GM20431 (cell line): ENCODE results near the gene SATB1.
"Not testable (repeated sequence)": the region's sequence is repeated elsewhere in the genome, so short reads cannot be mapped to it uniquely, and the experiment has no call there.

Experiments
- in situ Hi-C: fragments of 300-500 bp; cut with MseI, MboI; formaldehyde crosslinking; loops from one replicate; pipeline ENCODE4 v1.15.0; 2020; ENCODE audit warnings: low sequenced_read_pairs; ENCODE audit not compliant: unreplicated experiment

SATB1 gene

GRCh38 chr3:18424729-18425640, at the start of gene SATB1:
SATB1 (minus strand) TSS chr3:18425339; CDS start chr3:18420967, 4,372 bp downstream.
- in situ Hi-C loops, result no loop called here

GRCh38 chr3:18474202-18474601, 49.1 kb upstream of the SATB1 start:
- in situ Hi-C loops, result no loop called here

- in situ Hi-C loops, result no loop called here
Observed at GRCh38 chr3:18469775-18470174, 44.6 kb upstream of the SATB1 start.

GRCh38 chr3:18466136-18466535, 41.0 kb upstream of the SATB1 start:
- in situ Hi-C loops, result no loop called here

- in situ Hi-C loops, result no loop called here
Observed at GRCh38 chr3:18454766-18455165, 29.6 kb upstream of the SATB1 start.

- in situ Hi-C loops, result not testable (repeated sequence)
Observed at GRCh38 chr3:18449618-18450017, 24.5 kb upstream of the SATB1 start.

GRCh38 chr3:18447720-18448119, 22.6 kb upstream of the SATB1 start:
- in situ Hi-C loops, result no loop called here

GRCh38 chr3:18446149-18446825, 21.1 kb upstream of the SATB1 start:
- in situ Hi-C loops, result no loop called here

- in situ Hi-C loops, result no loop called here
Observed at GRCh38 chr3:18445401-18446148, 20.4 kb upstream of the SATB1 start.

- in situ Hi-C loops, result no loop called here
Observed at GRCh38 chr3:18444595-18445400, 19.7 kb upstream of the SATB1 start.

- in situ Hi-C loops, result no loop called here
Observed at GRCh38 chr3:18443665-18444594, 18.8 kb upstream of the SATB1 start.

GRCh38 chr3:18442756-18443664, 17.9 kb upstream of the SATB1 start:
- in situ Hi-C loops, result no loop called here

GRCh38 chr3:18441551-18441950, 16.4 kb upstream of the SATB1 start:
- in situ Hi-C loops, result no loop called here

- in situ Hi-C loops, result no loop called here
Observed at GRCh38 chr3:18440066-18440722, 15.1 kb upstream of the SATB1 start.

- in situ Hi-C loops, result no loop called here
Observed at GRCh38 chr3:18439281-18439680, 14.1 kb upstream of the SATB1 start.

- in situ Hi-C loops, result no loop called here
Observed at GRCh38 chr3:18438586-18438985, 13.4 kb upstream of the SATB1 start.

- in situ Hi-C loops, result no loop called here
Observed at GRCh38 chr3:18436213-18436612, 11.1 kb upstream of the SATB1 start.
